GM04503 (cell line): ENCODE results near the gene KIAA1328.

Source experiments
- DNase-seq: peaks from one replicate; pipeline ENCODE4 v3.0.0-alpha.2; 2012; ENCODE audit warnings: low read depth

Gene KIAA1328

GRCh38 chr18:37219257-37219656 is 390.3 kb downstream of the KIAA1328 start:
- no peak for DNase-seq

- no peak for DNase-seq
Measured at GRCh38 chr18:37222354-37222998, 393.5 kb downstream of the KIAA1328 start.

- no peak for DNase-seq
Measured at GRCh38 chr18:37222999-37223378, 394.1 kb downstream of the KIAA1328 start.

GRCh38 chr18:37225279-37225678 is 396.4 kb downstream of the KIAA1328 start:
- DNase-seq = no peak

- no peak for DNase-seq
Measured at GRCh38 chr18:37230768-37231167, 401.8 kb downstream of the KIAA1328 start.

- no peak for DNase-seq
Measured at GRCh38 chr18:37231251-37231650, 402.3 kb downstream of the KIAA1328 start.

GRCh38 chr18:37235583-37235982 is 406.7 kb downstream of the KIAA1328 start:
- no peak for DNase-seq

- DNase-seq = no peak
Measured at GRCh38 chr18:37238282-37239108, 409.6 kb downstream of the KIAA1328 start.

GRCh38 chr18:37242091-37242490 is 413.2 kb downstream of the KIAA1328 start:
- no peak for DNase-seq

- no peak for DNase-seq
Measured at GRCh38 chr18:37242826-37243560, 414.1 kb downstream of the KIAA1328 start.

- no peak for DNase-seq
Measured at GRCh38 chr18:37243741-37244140, 414.8 kb downstream of the KIAA1328 start.

- no peak for DNase-seq
Measured at GRCh38 chr18:37244618-37245017, 415.7 kb downstream of the KIAA1328 start.

GRCh38 chr18:37246779-37247340 is 417.9 kb downstream of the KIAA1328 start:
- DNase-seq = no peak

- DNase-seq = no peak
Measured at GRCh38 chr18:37247497-37248161, 418.7 kb downstream of the KIAA1328 start.

GRCh38 chr18:37248281-37248680 is 419.4 kb downstream of the KIAA1328 start:
- DNase-seq = no peak

- no peak for DNase-seq
Measured at GRCh38 chr18:37249171-37249886, 420.4 kb downstream of the KIAA1328 start.

GRCh38 chr18:37249895-37250618 is 421.1 kb downstream of the KIAA1328 start:
- no peak for DNase-seq

- no peak for DNase-seq
Measured at GRCh38 chr18:37251679-37252078, 422.8 kb downstream of the KIAA1328 start.

- no peak for DNase-seq
Measured at GRCh38 chr18:37252342-37252741, 423.4 kb downstream of the KIAA1328 start.

- no peak for DNase-seq
Measured at GRCh38 chr18:37252854-37253393, 424.0 kb downstream of the KIAA1328 start.
